Vagina (tissue), 2 donors: ENCODE measurements around the gene TMEM248.

Source experiments
- CTCF ChIP-seq, 3 experiments: fragments of 450-650 bp in 2 of 3; fragments of 200-600 bp in 1 of 3; sonication (generic) in 1 of 3; IDR thresholded peaks; one replicate each; pipeline ENCODE4 v1.5.1; 2017 to 2019; ENCODE audit warnings: antibody characterized with exemption in 3 of 3, mild to moderate bottlenecking in 2 of 3, moderate library complexity in 2 of 3
- POLR2AphosphoS5 ChIP-seq, 2 donors: sonication (generic); formaldehyde crosslinking; IDR thresholded peaks; one replicate each; pipeline ENCODE4 v1.9.0; 2017; ENCODE audit warnings: antibody characterized with exemption in 2 of 2, mild to moderate bottlenecking in 2 of 2, low read depth in 1 of 2; ENCODE audit not compliant: insufficient read depth in 1 of 2

- TF ChIP-seq CTCF (IDR thresholded peaks at IDR 0.05) (no peak), POLR2AphosphoS5 (IDR thresholded peaks at IDR 0.05; ENCODE audit: insufficient read depth in 1 of 2, low read depth in 1 of 2) (no peak)
Measured at GRCh38 chr7:66957595-66958290, 36.7 kb downstream of the TMEM248 start.
